Upper lobe of left lung (tissue), 6 donors: Measurements from ENCODE around the gene AGPAT4. TPM values are rescaled to one million over a fixed set of nuclear protein-coding genes. Genes with fewer than 3 reads are reported as not detected.

Experiments used
- ATAC-seq, 2 donors: fragments of 200-7000 bp; cut with Tn5 transposase; one replicate each; pipeline ENCODE4 v1.9.1; 2022; ENCODE audit warnings: mild to moderate bottlenecking in 2 of 2, moderate library complexity in 2 of 2; ENCODE audit not compliant: low FRiP score in 2 of 2
- DNase-seq, 2 donors: peaks; one replicate each; pipeline ENCODE4 v3.0.0-alpha.2; 2019 to 2020
- H3K27ac ChIP-seq, 4 donors: fragments of 200-600 bp; sonication (generic); one replicate each; pipeline ENCODE4 v1.5.1; 2016 to 2019
- H3K27me3 ChIP-seq, 4 donors: fragments of 200-600 bp; sonication (generic); one replicate each; pipeline ENCODE4 v1.5.1; 2017 to 2019
- H3K36me3 ChIP-seq, 4 donors: fragments of 200-600 bp; sonication (generic); one replicate each; pipeline ENCODE4 v1.5.1; 2016 to 2019
- H3K4me1 ChIP-seq, 4 donors: fragments of 200-600 bp; sonication (generic); one replicate each; pipeline ENCODE4 v1.5.1; 2018 to 2019
- H3K4me3 ChIP-seq, 4 donors: fragments of 200-600 bp; sonication (generic); one replicate each; pipeline ENCODE4 v1.5.1; 2017 to 2019; ENCODE audit warnings: mild to moderate bottlenecking in 2 of 4, moderate library complexity in 1 of 4
- H3K9me3 ChIP-seq, 4 donors: fragments of 200-600 bp; sonication (generic); one replicate each; pipeline ENCODE4 v1.5.1; 2018 to 2019
- CTCF ChIP-seq, 6 experiments: fragments of 450-650 bp in 4 of 6; fragments of 200-600 bp in 2 of 6; sonication (generic) in 2 of 6; IDR thresholded peaks; one replicate each; pipeline ENCODE4 v1.5.1; 2016 to 2019; ENCODE audit warnings: antibody characterized with exemption in 6 of 6
- EP300 ChIP-seq, 4 donors: sonication (generic); formaldehyde crosslinking; IDR thresholded peaks; one replicate each; pipeline ENCODE4 v1.5.1; 2017; ENCODE audit warnings: antibody characterized with exemption in 4 of 4, control low read depth in 2 of 4
- POLR2A ChIP-seq, 4 donors: fragments of 450-650 bp; IDR thresholded peaks; one replicate each; pipeline ENCODE4 v1.5.1; 2016 to 2017; ENCODE audit warnings: antibody characterized with exemption in 4 of 4, mild to moderate bottlenecking in 2 of 4
- POLR2AphosphoS5 ChIP-seq, 2 donors: sonication (generic); formaldehyde crosslinking; IDR thresholded peaks; one replicate each; pipeline ENCODE4 v1.5.1; 2017; ENCODE audit warnings: antibody characterized with exemption in 2 of 2
- WGBS, 2 donors: methylation state at CpG; one replicate each; pipeline ENCODE4 v1.1.5; 2017 to 2018; 5-methylcytosine and 5-hydroxymethylcytosine counted together
- total RNA-seq, 6 donors: library from RNA; depleted of rRNA in 4 of 6; stranded (reverse); fragments of >200 nt in 4 of 6; gene quantifications; one replicate each; pipeline versions ENCODE4 v1.1.0 to v1.2.1, GENCODE V29; 2016 to 2021
- donor health status: DM: no; HTN: no; CAD: no; lungs with moderate emphysema.
- donor health status: DM: no; HTN: yes; CAD: no; lungs with severe emphysema.

The AGPAT4 gene
- total RNA-seq, 6 donors from 2014 or later, result 7.0 to 26.3 (median 14.4) TPM

- WGBS, 2 donors, result 95 to 97% methylated on average over 1 of the region's 1 CpG
- Histone ChIP-seq H3K4me1 (peaks cover 0 to under 1% (median 0%) of the 10 kb centered on the region in 4 donors), H3K4me3 (no peak overlapping the region), H3K9me3 (no peaks in the 10 kb centered on the region), H3K27ac (no peak overlapping the region), H3K27me3 (no peaks in the 10 kb centered on the region), H3K36me3 (no peaks in the 10 kb centered on the region)
- DNase-seq (no peak), ATAC-seq (no peak)
- no peak for TF ChIP-seq CTCF (IDR thresholded peaks at IDR 0.05)
Observed at GRCh38 chr6:161295784-161296183, 21.9 kb upstream of the AGPAT4 start.

- Histone ChIP-seq H3K27me3 (no peaks in the 10 kb centered on the region), H3K36me3 (no peaks in the 10 kb centered on the region), H3K4me3 (no peak overlapping the region), H3K27ac (no peak overlapping the region), H3K4me1 (no peaks in the 10 kb centered on the region), H3K9me3 (no peaks in the 10 kb centered on the region)
- WGBS, 2 donors, result 75 to 85% methylated on average over 9 to 10 of the region's 10 CpGs
- TF ChIP-seq POLR2AphosphoS5 (IDR thresholded peaks at IDR 0.05) (no peak), CTCF (IDR thresholded peaks at IDR 0.05) (no peak), POLR2A (IDR thresholded peaks at IDR 0.05) (no peak), EP300 (IDR thresholded peaks at IDR 0.05) (no peak)
- DNase-seq (no peak), ATAC-seq (no peak)
Observed at GRCh38 chr6:161292650-161293281, 18.9 kb upstream of the AGPAT4 start.

- Histone ChIP-seq H3K4me1 (no peaks in the 10 kb centered on the region), H3K9me3 (no peaks in the 10 kb centered on the region), H3K27ac (no peak overlapping the region), H3K4me3 (no peak overlapping the region), H3K27me3 (no peaks in the 10 kb centered on the region), H3K36me3 (no peaks in the 10 kb centered on the region)
- no peak for DNase-seq
- WGBS, 2 donors, result 92 to 95% methylated on average over 6 of the region's 6 CpGs
- ATAC-seq, result no peak
- TF ChIP-seq EP300 (IDR thresholded peaks at IDR 0.05), result no peak
- TF ChIP-seq POLR2A (IDR thresholded peaks at IDR 0.05), result no peak
- no peak for TF ChIP-seq CTCF (IDR thresholded peaks at IDR 0.05)
- no peak for TF ChIP-seq POLR2AphosphoS5 (IDR thresholded peaks at IDR 0.05)
Observed at GRCh38 chr6:161292145-161292544, 18.3 kb upstream of the AGPAT4 start.

- Histone ChIP-seq H3K27ac (no peak overlapping the region), H3K36me3 (no peaks in the 10 kb centered on the region), H3K9me3 (no peaks in the 10 kb centered on the region), H3K27me3 (no peaks in the 10 kb centered on the region), H3K4me1 (no peaks in the 10 kb centered on the region), H3K4me3 (no peak overlapping the region)
- ATAC-seq, result peak in 1 of 2 donors; percentile 16
- DNase-seq, result no peak
- no peak for TF ChIP-seq EP300 (IDR thresholded peaks at IDR 0.05)
- no peak for TF ChIP-seq POLR2AphosphoS5 (IDR thresholded peaks at IDR 0.05)
- no peak for TF ChIP-seq POLR2A (IDR thresholded peaks at IDR 0.05)
- TF ChIP-seq CTCF (IDR thresholded peaks at IDR 0.05), result no peak
- WGBS, 2 donors, result 63 to 75% methylated on average over 3 of the region's 3 CpGs
Observed at GRCh38 chr6:161290751-161291150, 16.9 kb upstream of the AGPAT4 start.

- Histone ChIP-seq H3K27me3 (no peaks in the 10 kb centered on the region), H3K9me3 (no peaks in the 10 kb centered on the region), H3K36me3 (no peaks in the 10 kb centered on the region), H3K4me3 (no peak overlapping the region), H3K4me1 (no peaks in the 10 kb centered on the region), H3K27ac (no peak overlapping the region)
- ATAC-seq, result no peak
- TF ChIP-seq POLR2A (IDR thresholded peaks at IDR 0.05) (no peak), POLR2AphosphoS5 (IDR thresholded peaks at IDR 0.05) (no peak), CTCF (IDR thresholded peaks at IDR 0.05) (no peak), EP300 (IDR thresholded peaks at IDR 0.05) (no peak)
- WGBS, 2 donors, result 90 to 92% methylated on average over 5 of the region's 5 CpGs
- DNase-seq, result no peak
Observed at GRCh38 chr6:161284653-161285052, 10.8 kb upstream of the AGPAT4 start.
